ENCODE results near the gene PDP2.

PDP2 gene

DNA sequence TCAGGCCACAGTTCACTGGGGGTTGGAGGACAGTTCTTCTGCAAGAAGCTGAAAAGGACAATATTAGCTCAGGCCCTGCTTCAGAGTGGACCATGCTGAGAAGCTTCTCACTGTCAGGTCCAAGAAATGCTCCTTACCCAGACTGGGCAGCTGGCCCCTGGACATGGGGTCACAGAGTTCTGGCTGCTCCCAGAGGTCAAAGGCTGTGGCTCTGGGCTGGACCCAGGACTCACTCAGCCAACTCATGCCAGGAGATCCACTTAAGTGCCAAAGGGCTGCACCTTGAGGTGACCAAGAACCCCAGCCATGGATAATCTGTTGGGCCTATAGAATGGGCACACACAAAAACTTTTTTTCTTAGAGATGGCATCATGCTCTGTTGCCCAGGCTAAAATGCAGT lies 59.1 kb downstream of the PDP2 start:
- no peak for DNase-seq

DNA sequence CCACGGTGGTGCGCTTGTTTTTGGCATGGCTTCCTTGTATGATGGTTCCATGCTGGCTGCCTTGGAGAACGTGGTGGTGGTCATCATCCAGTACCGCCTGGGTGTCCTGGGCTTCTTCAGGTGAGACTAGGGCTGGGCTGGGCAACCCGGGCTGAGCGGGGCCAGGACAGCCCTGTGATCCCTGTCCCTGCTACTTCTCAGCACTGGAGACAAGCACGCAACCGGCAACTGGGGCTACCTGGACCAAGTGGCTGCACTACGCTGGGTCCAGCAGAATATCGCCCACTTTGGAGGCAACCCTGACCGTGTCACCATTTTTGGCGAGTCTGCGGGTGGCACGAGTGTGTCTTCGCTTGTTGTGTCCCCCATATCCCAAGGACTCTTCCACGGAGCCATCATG lies 59.9 kb downstream of the PDP2 start:
- no peak for DNase-seq

Measured in SIG-M5 (cell line).